IMR-90 (cell line): ENCODE data around the gene NPFFR1. TPM values are rescaled to one million over a fixed set of nuclear protein-coding genes. Genes with fewer than 3 reads are reported as not detected.

Source experiments
- ATAC-seq: fragments of 200-7000 bp; cut with Tn5 transposase; 2 replicates; pipeline ENCODE4 v1.9.1; 2020; ENCODE audit warnings: low read depth, mild to moderate bottlenecking, moderate library complexity
- BruUV-seq: library from RNA; stranded (reverse); fragments of 400-500 nt; replicated peaks from 2 replicates; lab custom pipeline; 2021; lab: Mats Ljungman, UMichigan
- CTCF ChIA-PET: fragments of 300-600 bp; formaldehyde crosslinking; extraction: SDS; loops from one replicate; lab custom pipeline; 2021; ENCODE audit warnings: antibody characterized with exemption; lab: Yijun Ruan, JAX
- POLR2A ChIA-PET: fragments of 300-600 bp; sonication (Branson Sonifier 250); formaldehyde crosslinking; loops from one replicate; lab custom pipeline; 2022; ENCODE audit warnings: antibody characterized with exemption; ENCODE audit not compliant: unreplicated experiment; lab: Charles Lee
- DNase-seq: peaks from one replicate; pipeline ENCODE4 v3.0.0; 2013
- H2AFZ ChIP-seq: replicated peaks from 2 replicates; pipeline ENCODE3; 2013; ENCODE audit warnings: low read length, mild to moderate bottlenecking; ENCODE audit not compliant: poor library complexity
- H2AK5ac ChIP-seq: 2 replicates; pipeline ENCODE4 v1.6.1; 2013; ENCODE audit warnings: low read depth, low read length, inconsistent platforms
- H2AK9ac ChIP-seq: replicated peaks from 2 replicates; pipeline ENCODE3; 2013; ENCODE audit warnings: mild to moderate bottlenecking, low read depth, low read length, moderate library complexity; ENCODE audit not compliant: poor library complexity
- H2BK120ac ChIP-seq: 2 replicates; pipeline ENCODE4 v1.6.1; 2013; ENCODE audit warnings: low read depth, low read length, inconsistent platforms
- H2BK15ac ChIP-seq: 3 replicates; pipeline ENCODE4 v1.6.1; 2013; ENCODE audit warnings: low read depth, low read length, inconsistent platforms
- H2BK20ac ChIP-seq: 2 replicates; pipeline ENCODE4 v1.6.1; 2013; ENCODE audit warnings: low read depth, mild to moderate bottlenecking, inconsistent platforms, low read length, moderate library complexity
- H2BK5ac ChIP-seq: 2 replicates; pipeline ENCODE4 v1.6.1; 2013; ENCODE audit warnings: mild to moderate bottlenecking, low read depth, low read length, inconsistent platforms; ENCODE audit not compliant: poor library complexity, severe bottlenecking
- H3K14ac ChIP-seq: replicated peaks from 2 replicates; pipeline ENCODE4 v1.6.1; 2013; ENCODE audit warnings: low read depth, low read length, inconsistent platforms
- H3K18ac ChIP-seq: 2 replicates; pipeline ENCODE4 v1.6.1; 2013; ENCODE audit warnings: low read depth, low read length, control low read depth
- H3K23ac ChIP-seq: 2 replicates; pipeline ENCODE4 v1.6.1; 2013; ENCODE audit warnings: low read depth, low read length, inconsistent platforms
- H3K27ac ChIP-seq: 2 replicates; pipeline ENCODE4 v1.5.1; 2013; ENCODE audit warnings: mild to moderate bottlenecking, control low read depth, low read length; ENCODE audit not compliant: insufficient read depth
- H3K27me3 ChIP-seq: 2 replicates; pipeline ENCODE4 v1.6.1; 2013; ENCODE audit warnings: low read length; ENCODE audit not compliant: control insufficient read depth, insufficient read depth
- H3K36me3 ChIP-seq: 2 replicates; pipeline ENCODE4 v1.6.1; 2013; ENCODE audit warnings: low read length, mixed read lengths; ENCODE audit not compliant: control insufficient read depth, insufficient read depth
- H3K4ac ChIP-seq: 2 replicates; pipeline ENCODE4 v1.6.1; 2013; ENCODE audit warnings: low read depth, low read length, inconsistent platforms
- H3K4me1 ChIP-seq: 2 replicates; pipeline ENCODE4 v1.6.1; 2013; ENCODE audit warnings: low read length, mixed read lengths; ENCODE audit not compliant: control insufficient read depth, insufficient read depth
- H3K4me2 ChIP-seq: 2 replicates; pipeline ENCODE4 v1.6.1; 2013; ENCODE audit warnings: low read depth, mild to moderate bottlenecking, control low read depth, low read length, moderate library complexity
- H3K4me3 ChIP-seq: 2 replicates; pipeline ENCODE4 v1.5.1; 2013; ENCODE audit warnings: low read depth, mild to moderate bottlenecking, control low read depth, low read length, moderate library complexity; ENCODE audit not compliant: insufficient read depth
- H3K56ac ChIP-seq: 2 replicates; pipeline ENCODE4 v1.6.1; 2013; ENCODE audit warnings: low read length, inconsistent platforms; ENCODE audit not compliant: insufficient read depth; ENCODE audit errors: extremely low read depth
- H3K79me1 ChIP-seq, 2 experiments: 2 replicates each; pipeline ENCODE4 v1.6.1; 2013; ENCODE audit warnings: low read length in 2 of 2, inconsistent platforms in 1 of 2, low read depth in 1 of 2
- H3K9ac ChIP-seq: 2 replicates; pipeline ENCODE4 v1.6.1; 2013; ENCODE audit warnings: low read depth, low read length, control low read depth
- H3K9me1 ChIP-seq: 2 replicates; pipeline ENCODE4 v1.6.1; 2013; ENCODE audit warnings: low read length, inconsistent platforms; ENCODE audit not compliant: insufficient read depth
- H3K9me3 ChIP-seq: 2 replicates; pipeline ENCODE4 v1.6.1; 2013; ENCODE audit warnings: low read length; ENCODE audit not compliant: control insufficient read depth, insufficient read depth
- H4K20me1 ChIP-seq: 2 replicates; pipeline ENCODE4 v1.6.1; 2013; ENCODE audit warnings: low read length, inconsistent platforms; ENCODE audit not compliant: insufficient read depth
- H4K5ac ChIP-seq: 2 replicates; pipeline ENCODE4 v1.6.1; 2013; ENCODE audit warnings: mild to moderate bottlenecking, low read depth, low read length, control low read depth
- H4K8ac ChIP-seq, 2 experiments: 2 replicates each; pipeline ENCODE4 v1.6.1; 2013; ENCODE audit warnings: low read depth in 2 of 2, low read length in 2 of 2, control low read depth in 1 of 2, inconsistent platforms in 1 of 2
- H4K91ac ChIP-seq: 2 replicates; pipeline ENCODE4 v1.6.1; 2013; ENCODE audit warnings: low read depth, low read length, inconsistent platforms; ENCODE audit not compliant: insufficient read depth
- BHLHE40 ChIP-seq: fragments of 150-350 bp; IDR thresholded peaks from 2 replicates; pipeline ENCODE4 v1.6.1; 2016; ENCODE audit warnings: mild to moderate bottlenecking, low read depth, low read length
- CEBPB ChIP-seq: IDR thresholded peaks from 2 replicates; pipeline ENCODE4 v1.6.1; 2012; ENCODE audit warnings: low read depth, low read length, improper control_type of control experiment
- CHD1 ChIP-seq: IDR thresholded peaks from 2 replicates; pipeline ENCODE4 v1.6.1; 2012; ENCODE audit warnings: low read depth, low read length, improper control_type of control experiment
- ELK1 ChIP-seq: fragments of 150-350 bp; IDR thresholded peaks from 2 replicates; pipeline ENCODE4 v1.6.1; 2016; ENCODE audit warnings: low read depth, mild to moderate bottlenecking, low read length, moderate library complexity, borderline replicate concordance
- MAFK ChIP-seq: IDR thresholded peaks from 2 replicates; pipeline ENCODE4 v1.6.1; 2012; ENCODE audit warnings: low read depth, low read length, improper control_type of control experiment
- MAZ ChIP-seq: IDR thresholded peaks from 2 replicates; pipeline ENCODE4 v1.6.1; 2012; ENCODE audit warnings: low read depth, mild to moderate bottlenecking, low read length, improper control_type of control experiment, moderate library complexity, borderline replicate concordance
- MXI1 ChIP-seq: IDR thresholded peaks from 2 replicates; pipeline ENCODE4 v1.6.1; 2012; ENCODE audit warnings: low read depth, mild to moderate bottlenecking, low read length, moderate library complexity, borderline replicate concordance
- NFE2L2 ChIP-seq: fragments of 150-350 bp; IDR thresholded peaks from 2 replicates; pipeline ENCODE4 v1.6.1; 2016; ENCODE audit warnings: low read depth, mild to moderate bottlenecking, low read length
- POLR2A ChIP-seq: IDR thresholded peaks from 2 replicates; pipeline ENCODE4 v1.6.1; 2012; ENCODE audit warnings: mild to moderate bottlenecking, low read depth, low read length
- RAD21 ChIP-seq: IDR thresholded peaks from 2 replicates; pipeline ENCODE4 v1.6.1; 2012; ENCODE audit warnings: low read length, improper control_type of control experiment
- USF2 ChIP-seq: fragments of 150-350 bp; IDR thresholded peaks from 2 replicates; pipeline ENCODE4 v1.6.1; 2017; ENCODE audit warnings: mild to moderate bottlenecking, antibody characterized with exemption, low read length, low read depth
- WGBS, 2 experiments: methylation state at CpG; one replicate each; pipeline versions ENCODE4 v1.1.5 to v1.1.7; 2013; ENCODE audit warnings: missing lambda C conversion rate in 2 of 2; ENCODE audit not compliant: insufficient read length in 1 of 2; ENCODE audit errors: extremely low coverage in 2 of 2; 5-methylcytosine and 5-hydroxymethylcytosine counted together
- dilution Hi-C: fragments of 300-500 bp; cut with HindIII; formaldehyde crosslinking; loops from one replicate; pipeline ENCODE4 v1.14.3; 2018; ENCODE audit warnings: low sequenced_read_pairs; ENCODE audit not compliant: unreplicated experiment
- in situ Hi-C: fragments of 300-500 bp; cut with MboI; formaldehyde crosslinking; loops from 3 replicates; pipeline ENCODE4 v1.14.3; 2019; ENCODE audit warnings: low sequenced_read_pairs, inconsistent platforms, mixed read lengths
- intact Hi-C: fragments of 100-400 bp; cut with micrococcal nuclease; formaldehyde crosslinking; loops from 2 replicates; pipeline ENCODE4 v1.10.0; 2022
- polyA plus RNA-seq, 3 experiments: library from polyadenylated mRNA; depleted of rRNA; stranded (reverse); fragments of >200 nt; gene quantifications; 2 replicates each; pipeline ENCODE4 v1.2.3, GENCODE V29; 2012; ENCODE audit warnings: low replicate concordance in 1 of 3
- total RNA-seq: library from RNA; depleted of rRNA; stranded (reverse); fragments of >200 nt; gene quantifications from 2 replicates; pipeline ENCODE4 v1.2.3, GENCODE V29; 2012

NPFFR1 gene
- total and polyA plus RNA-seq, 2 of the 4 experiments (the other 2 are of a cell fraction), result not detected

GRCh38 chr10:70324339-70324861 lies 40.6 kb upstream of the NPFFR1 start:
- Histone ChIP-seq H3K4ac (no peak overlapping the region), H3K9me3 (no peaks in the 10 kb centered on the region), H3K79me1 (no peaks in the 10 kb centered on the region), H3K56ac (no peak overlapping the region), H2BK20ac (no peak overlapping the region), H4K20me1 (0 out of 2 replicates have a peak, but pooled peaks cover 3% of the 10 kb centered on the region), H3K9me1 (0 out of 2 replicates have a peak, but pooled peaks cover 6% of the 10 kb centered on the region), H2AK5ac (no peak overlapping the region), H2BK15ac (no peak overlapping the region), H3K4me2 (no peak overlapping the region), H3K27ac (no peak overlapping the region), H4K8ac (no peak overlapping the region), H3K4me1 (no peaks in the 10 kb centered on the region), H2AFZ (no peak overlapping the region), H4K91ac (no peak overlapping the region), H3K14ac (no peak overlapping the region), H2AK9ac (no peak overlapping the region), H3K18ac (no peak overlapping the region), H4K5ac (no peak overlapping the region), H3K23ac (no peak overlapping the region), H2BK5ac (no peak overlapping the region), H3K9ac (no peak overlapping the region), H3K27me3 (no peaks in the 10 kb centered on the region), H3K36me3 (no peaks in the 10 kb centered on the region), H2BK120ac (no peak overlapping the region), H3K4me3 (no peak overlapping the region)
- ChIA-PET CTCF (no interaction called here), POLR2A (no interaction called here)
- DNase-seq (no peak), ATAC-seq (no peak)
- dilution Hi-C loops (no loop called here), intact Hi-C loops (no loop called here), in situ Hi-C loops (no loop called here)
- WGBS, 2 experiments, result 100% methylated on average over 1 of the region's 11 CpGs; no CpG with 5 or more reads in 1 of the 2 experiments
- no TSS peak for BruUV-seq
- TF ChIP-seq ELK1, result no peak
- TF ChIP-seq MAFK, result no peak
- TF ChIP-seq BHLHE40, result no peak
- TF ChIP-seq POLR2A, result no peak
- TF ChIP-seq RAD21, result no peak
- no peak for TF ChIP-seq MXI1
- TF ChIP-seq NFE2L2, result no peak
- no peak for TF ChIP-seq CEBPB
- TF ChIP-seq MAZ, result no peak
- TF ChIP-seq CHD1, result no peak
- no peak for TF ChIP-seq USF2
